HG02884 (cell line): Measurements from ENCODE around the gene TCP10L.

Experiments used
- ATAC-seq: cut with Tn5 transposase; IDR thresholded peaks from one replicate; pipeline ENCODE4 v1.9.1; 2021; ENCODE audit warnings: mild to moderate bottlenecking, moderate library complexity; ENCODE audit not compliant: unreplicated experiment

The TCP10L gene

GRCh38 chr21:32523988-32524719, 61.2 kb downstream of the TCP10L start:
- no peak for ATAC-seq
